Left renal cortex interstitium (tissue), 4 donors: ENCODE results near the gene COX7A2L. TPM values are rescaled to one million over a fixed set of nuclear protein-coding genes. Genes with fewer than 3 reads are reported as not detected.
A peak's percentile ranks its signal among the peaks of the same experiment; 100 is the strongest.
"Not testable (repeated sequence)": the region's sequence is repeated elsewhere in the genome, so short reads cannot be mapped to it uniquely, and the experiment has no call there.

Experiments used
- DNase-seq, 4 donors: peaks; one replicate each; pipeline ENCODE4 v3.0.0-alpha.2; 2013; ENCODE audit warnings: low read depth in 4 of 4, low spot score in 2 of 4, missing footprints in 1 of 4
- polyA plus RNA-seq, 4 donors: library from polyadenylated mRNA; unstranded; fragments of 120-200 nt; gene quantifications; one replicate each; pipeline ENCODE4 v1.2.1, GENCODE V29; 2013; ENCODE audit not compliant: insufficient read length in 4 of 4

COX7A2L gene
- polyA plus RNA-seq, 4 donors, result 154 to 221 (median 184) TPM

DNA sequence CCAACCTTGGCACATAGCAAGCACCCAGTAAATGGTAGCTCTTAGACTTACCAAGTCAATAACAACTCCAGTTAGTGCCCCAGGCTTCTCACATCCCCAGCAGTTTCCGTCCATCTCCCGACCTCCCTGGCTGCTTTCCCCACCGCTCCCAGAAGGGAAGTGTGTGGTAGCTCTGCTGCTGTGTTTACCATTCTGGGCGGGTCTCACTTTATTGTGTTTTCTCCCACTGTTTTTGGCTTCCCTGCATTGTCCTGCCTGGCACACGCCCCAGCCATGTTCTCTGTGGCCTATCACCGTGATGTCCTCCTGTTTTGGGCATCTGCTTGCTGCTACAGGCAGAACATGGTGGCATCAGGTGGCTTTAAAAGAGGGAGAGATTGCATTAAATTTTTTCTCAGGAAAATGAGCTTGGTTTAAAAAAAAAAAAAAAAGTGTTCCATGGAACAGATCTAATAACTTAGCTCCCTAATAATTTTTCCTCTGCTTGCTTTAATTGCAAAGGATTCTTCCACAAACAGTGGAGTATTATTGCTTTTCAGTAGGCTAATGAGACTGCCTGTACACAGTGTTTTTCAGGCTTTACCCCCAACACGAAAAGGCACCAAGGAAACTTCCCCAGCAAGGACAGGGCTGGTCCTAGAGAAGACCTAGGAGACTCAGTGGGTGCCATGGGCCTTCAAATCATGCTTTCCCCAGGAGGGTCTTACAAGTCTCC lies 8.0 kb upstream of the COX7A2L start:
- DNase-seq, result no peak

DNA sequence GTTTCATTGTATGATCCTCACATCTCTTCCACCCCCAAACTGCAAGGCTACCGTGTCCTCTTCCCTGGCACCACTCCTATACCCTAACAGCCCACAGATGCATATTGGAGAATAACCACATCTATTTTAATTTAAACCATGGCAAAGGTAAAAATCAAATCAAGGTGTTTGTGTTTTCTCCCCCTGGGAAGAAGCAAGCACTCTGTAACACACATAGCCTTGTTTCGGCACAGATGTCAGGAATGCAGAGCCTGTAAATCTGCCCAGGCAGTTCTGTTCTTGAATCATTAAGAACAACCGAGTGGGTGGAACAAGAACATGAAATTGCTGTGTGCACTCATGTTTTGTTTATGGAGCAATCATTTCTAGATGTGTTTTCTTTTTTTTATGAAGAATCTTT lies 6.8 kb upstream of the COX7A2L start:
- DNase-seq, result peak in 2 of 4 donors; percentile 63 to 71

DNA sequence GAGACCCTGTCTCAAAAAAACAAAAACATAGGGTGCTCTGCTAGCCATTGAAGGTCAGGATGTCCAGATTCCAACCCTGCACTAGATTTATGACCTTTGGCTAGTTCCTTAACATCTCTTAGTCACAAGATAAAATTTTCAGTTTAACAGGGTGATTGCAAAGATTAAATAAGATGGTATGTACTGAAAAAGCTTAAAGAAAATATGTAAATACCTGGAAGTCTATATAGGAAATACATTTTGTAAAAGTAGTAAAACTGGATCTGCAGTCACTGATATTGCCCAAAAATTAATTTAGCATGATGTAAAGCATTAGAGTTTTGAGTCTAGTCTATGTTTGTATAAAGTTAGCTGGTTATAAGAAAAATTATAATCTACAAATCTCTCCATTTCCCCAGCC lies 5.4 kb upstream of the COX7A2L start:
- no peak for DNase-seq

DNA sequence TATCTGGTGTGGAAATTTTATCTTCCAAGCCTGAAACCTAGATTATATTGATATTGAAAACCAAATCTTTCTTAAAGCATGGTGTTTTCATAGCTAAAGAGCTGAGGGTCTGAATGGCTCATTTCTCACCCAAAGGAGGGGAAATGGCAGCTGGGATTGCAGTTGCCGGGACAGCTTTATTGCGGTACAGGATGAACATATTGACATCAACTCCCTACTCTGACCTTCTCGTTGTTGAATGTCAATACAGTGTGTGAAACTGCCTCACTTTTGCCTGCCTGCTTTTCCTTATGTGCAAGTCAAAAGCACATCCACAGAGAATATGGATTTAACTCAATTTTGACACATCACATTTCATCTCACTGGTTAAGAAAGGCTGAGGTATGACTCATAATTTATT lies 3.6 kb upstream of the COX7A2L start:
- DNase-seq, result no peak

DNA sequence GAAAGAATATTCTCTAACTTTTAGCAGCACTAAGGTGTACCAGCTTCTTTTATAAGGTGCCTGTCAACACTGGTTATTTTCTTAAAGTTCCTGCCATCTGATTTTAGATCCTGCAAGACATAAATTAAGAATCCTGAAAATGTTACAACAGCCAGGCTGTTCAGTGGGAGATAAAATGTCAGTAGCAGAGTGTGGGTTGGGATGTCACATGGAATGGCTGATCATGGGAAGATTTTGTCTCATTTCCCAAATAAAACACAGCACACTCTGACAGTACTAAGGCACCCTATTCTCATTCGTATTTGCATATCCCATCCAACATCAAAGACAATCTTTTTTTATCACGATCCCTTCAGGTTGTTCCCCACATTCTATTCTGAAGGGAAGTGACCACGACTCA lies 2.4 kb upstream of the COX7A2L start:
- no peak for DNase-seq

DNA sequence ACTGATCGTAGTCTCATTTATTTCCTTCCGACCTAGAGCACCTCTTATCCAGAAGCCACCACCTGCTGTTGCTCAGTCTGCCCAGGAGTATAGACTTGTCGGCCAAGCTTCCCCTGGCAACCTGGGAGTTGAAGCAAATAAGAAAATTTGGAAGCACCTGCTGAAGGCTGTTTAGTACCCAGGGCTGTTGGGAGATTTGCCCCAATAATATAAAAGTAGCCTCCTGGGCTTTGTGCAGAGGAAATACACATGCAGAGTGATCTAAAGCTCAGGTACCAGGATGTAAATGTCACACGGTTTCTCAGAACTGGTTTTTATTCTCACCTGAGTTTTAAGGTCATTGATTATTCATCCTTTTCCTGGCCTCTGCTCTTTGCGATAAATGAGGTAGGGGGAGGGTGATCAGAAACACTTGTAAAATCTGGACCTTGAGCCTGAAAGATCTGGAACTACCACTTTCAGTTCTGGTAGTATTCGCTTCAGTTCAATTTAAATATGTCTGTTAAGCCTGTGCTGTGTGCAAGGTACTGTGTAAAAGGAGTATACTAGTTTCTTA lies 789 bp upstream of the COX7A2L start:
- DNase-seq, result no peak

DNA sequence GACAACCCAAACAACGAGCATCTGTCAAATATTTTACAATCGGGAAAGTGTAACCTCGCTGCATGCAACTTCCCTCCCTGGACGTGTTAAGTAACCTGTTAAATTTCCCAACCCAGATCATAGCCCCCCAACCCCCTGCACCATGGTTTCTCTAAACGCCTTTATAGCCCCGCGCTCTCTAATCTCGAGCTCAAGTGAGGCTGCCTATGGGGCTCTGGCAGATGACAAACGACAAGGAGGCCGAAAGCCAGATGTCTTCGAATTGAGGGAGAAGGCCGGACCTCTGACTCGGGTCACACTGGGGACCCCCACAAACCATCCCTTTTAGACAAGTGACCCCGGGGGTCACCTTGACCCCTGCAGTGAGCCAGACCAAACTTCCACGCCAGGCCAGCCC lies 526 bp downstream of the COX7A2L start:
- DNase-seq, result no peak

DNA sequence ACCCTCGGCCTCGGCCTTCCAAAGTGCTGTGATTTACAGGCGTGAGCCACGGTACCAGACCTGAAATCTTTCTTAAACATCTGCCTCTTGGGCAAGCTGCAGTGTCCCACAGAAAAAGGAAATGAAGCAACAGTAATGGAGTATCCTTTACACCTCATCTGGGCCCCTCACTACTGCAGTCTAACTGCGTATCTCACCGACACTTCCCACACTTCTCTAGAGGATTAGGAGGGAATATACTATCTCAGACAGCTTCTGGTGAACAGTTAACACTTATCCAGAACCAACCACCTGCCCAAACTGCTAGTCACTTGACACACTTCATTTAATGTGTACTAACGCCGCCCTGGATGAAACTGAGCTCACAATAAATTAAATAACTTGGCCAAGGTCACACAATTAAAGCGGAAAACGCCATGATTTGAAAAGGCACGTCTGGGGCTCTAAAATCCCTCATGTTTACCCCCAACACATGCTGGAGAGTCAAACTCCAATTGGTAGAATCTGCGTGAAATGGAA lies 993 bp downstream of the COX7A2L start:
- no peak for DNase-seq

DNA sequence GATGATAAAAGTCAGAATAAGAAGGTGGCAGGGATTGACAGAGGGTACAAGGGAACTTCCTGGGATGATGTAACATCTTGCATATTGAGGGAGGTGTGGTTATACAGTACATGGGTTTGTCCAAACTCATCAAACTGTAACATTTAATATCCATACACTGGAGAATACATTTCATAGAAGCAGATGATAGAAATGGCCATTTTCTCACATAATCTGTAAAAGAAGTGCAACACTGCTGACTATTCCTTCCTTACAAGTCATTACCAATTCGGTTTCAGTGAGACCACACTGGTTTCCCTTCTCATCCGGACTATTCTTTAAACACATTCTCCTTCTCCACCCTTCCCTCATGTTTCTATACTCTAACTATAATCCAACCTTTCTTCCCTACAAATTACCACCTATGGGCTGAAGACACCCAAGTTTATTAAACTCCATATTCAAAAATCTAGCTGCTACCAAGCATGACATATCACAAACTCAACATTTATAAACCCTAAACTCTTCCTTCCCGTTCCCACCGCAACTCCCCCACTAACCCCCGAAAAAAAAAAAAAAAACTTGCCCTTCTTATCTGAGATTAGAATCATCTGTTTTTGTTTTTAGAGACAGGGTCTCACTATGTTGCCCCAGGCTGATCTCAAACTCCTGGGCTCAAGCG lies 1.6 kb downstream of the COX7A2L start:
- DNase-seq, result no peak

DNA sequence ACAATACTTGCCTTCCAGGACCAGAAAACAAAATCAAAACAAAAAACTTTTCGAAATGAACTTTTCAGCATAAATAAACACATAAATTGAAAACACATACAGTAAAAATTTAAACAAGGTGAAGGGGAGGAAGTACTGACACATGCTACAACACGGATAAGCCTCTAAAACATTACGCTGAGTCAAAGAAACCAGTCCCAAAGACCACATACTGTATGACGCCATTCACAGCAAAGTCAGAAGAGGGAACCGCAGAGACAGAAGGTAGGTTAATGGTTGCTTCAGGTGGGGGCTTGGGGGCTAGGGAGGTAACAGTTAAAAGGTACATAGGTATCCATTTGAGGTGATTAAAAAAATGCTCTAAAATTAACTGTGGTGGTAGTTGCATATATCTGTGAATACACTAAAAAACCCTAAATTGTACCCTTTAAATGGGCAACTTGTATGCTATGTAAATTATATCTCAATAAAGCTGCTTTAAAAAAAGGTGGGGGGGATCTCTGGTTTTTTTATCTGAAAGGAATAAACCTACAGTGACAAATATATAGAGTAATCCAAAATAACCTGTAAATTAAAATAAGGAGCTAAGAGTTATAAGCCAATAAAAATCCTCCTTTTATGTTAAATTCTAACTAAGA lies 7.1 kb downstream of the COX7A2L start:
- no peak for DNase-seq

DNA sequence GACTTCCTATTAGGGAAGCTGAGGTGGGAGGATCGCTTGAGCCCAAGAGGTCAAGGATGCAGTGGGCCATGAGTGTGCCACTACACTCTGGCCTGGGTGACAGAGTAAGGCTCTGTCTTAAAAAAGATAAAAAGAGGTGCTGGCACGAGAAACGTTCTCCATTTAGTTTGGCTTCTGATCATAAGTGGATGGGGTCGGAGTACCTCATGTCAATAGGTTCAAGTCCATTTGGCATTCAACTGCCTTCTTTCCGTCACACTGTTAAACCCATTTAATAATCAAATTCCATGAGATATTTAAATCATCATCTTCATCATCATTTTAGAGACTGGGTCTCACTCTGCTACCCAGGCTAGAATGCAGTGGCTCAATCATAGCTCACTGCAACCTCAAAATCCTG lies 9.2 kb downstream of the COX7A2L start:
- no peak for DNase-seq

DNA sequence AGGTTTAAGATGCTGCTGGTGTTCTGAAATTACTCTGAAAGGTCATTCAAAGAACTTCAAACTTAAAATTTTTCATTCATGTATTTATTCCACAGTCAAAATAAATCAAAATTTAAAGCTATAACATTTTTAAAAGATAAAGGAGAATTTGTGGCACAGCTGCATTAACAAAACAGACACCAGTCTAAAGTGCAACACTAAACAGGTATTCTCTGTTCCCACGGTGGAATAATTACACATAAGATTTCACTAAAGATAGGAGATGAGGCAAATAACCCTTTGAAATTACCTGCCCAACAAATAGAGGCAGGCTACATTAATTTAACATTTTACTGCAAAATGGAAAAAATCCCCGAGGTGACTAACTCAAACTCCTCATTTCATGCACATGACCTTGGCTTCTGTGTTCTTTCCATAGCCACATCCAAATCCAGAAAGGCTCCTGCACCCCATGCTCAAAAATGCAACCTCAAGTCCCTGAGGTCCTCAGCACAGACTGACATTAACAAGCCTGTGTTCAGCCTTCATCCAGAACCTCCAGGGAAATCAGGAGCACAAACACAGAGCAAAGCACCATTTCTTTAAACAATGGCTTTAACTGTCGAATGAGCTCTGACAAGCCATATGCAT lies 10.5 kb downstream of the COX7A2L start:
- no peak for DNase-seq

DNA sequence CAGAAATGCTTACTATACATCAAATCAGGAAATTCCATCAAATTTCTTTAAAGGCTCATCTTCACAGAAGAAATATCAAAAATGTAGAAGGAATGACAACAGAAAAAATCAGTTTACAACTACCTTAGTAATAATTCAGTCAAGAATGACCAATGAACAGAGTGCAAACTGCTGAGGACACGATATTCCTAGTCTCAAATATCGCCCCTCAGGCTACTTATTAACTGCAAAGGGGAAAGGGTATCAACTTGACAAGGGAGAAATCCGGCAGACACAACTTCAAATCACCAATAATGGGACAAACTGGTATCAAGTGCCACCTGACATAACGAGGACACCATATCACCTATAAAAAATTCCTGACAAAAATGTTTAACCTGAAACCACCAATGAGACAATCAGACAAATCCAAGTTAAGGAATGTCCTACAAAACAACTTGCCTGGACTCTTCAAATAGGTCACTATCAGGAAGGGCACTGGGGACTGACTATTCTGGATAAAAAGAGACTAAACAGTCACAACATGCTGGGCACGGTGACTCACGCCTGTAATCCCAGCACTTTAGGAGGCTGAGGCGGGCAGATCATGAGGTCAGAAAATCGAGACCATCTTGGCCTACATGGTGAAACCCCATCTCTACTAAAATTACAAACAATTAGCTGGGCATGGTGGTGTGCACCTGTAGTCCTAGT lies 12.8 kb downstream of the COX7A2L start:
- no peak for DNase-seq

DNA sequence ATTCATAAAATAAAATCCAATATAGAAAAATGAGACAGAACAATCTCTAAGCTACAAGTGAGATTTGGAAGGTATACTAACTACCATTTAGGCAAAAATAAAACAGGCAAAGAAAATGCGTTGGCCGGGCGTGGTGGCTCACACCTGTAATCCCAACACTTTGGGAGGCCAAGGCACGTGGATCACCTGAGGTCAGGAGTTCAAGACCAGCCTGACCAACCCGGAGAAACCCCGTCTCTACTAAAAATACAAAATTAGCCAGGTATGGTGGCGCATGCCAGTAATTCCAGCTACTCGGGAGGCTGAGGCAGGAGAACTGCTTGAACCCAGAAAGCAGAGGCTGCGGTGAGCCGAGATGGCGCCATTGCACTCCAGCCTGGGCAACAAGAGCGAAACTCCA lies 13.5 kb downstream of the COX7A2L start:
- not testable (repeated sequence) for DNase-seq

DNA sequence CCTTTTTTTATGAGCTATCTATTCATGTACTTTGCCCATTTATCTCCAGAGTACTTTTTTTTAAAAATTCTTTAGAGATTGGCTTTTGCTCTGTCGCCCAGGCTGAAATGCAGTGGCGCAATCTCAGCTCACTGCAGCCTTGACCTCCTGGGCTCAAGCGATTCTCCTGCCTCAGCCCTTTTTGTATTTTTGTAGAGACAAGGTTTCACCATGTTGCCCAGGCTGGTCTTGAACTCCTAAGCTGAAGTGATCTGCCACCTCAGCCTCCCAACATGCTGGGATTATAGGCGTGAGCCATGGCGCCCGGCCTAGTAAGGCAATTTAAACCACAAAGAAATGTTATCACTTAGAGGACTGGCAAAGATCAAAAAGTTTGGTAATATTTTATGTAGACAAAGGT lies 14.2 kb downstream of the COX7A2L start:
- DNase-seq, result not testable (repeated sequence)

DNA sequence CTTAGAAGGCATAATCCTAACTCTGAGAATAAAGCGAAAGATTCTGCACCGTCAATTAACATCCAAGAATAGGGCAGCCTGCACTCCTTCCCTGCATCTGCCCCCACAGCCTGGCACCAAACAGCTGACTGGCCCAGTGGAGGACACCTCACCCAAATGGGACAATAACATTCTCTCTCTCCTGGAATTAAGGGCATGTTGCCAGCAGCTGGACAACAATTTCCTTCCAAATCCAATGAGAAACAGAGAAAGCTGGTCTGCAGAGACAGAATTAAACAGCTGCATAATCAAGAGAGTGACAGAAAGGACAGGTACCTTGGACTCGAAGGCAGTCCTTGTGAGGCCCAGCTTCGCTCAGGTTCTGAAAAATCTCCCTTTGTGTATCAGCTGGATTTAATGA lies 15.0 kb downstream of the COX7A2L start:
- no peak for DNase-seq

DNA sequence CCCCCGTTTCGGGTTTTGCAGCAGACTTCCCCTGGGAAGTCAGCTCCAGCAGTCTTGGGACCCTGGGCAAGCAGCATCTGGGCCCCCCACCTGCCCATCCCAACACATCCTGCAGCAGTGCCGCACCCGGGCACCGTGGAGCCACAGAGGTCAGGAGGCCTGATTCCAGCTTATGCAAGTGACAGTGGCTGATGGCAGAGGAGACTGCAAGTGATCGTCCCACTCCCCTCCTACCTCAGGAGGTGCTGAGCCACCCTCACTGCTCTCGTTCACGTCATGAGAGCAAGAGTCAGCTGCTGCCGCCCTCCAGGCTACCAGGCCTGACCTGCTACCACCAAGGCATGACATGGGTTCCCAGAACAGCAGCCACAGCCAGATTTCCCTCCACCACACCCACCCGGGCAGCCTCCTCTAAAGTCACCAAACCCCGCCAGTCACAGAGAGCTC lies 18.2 kb downstream of the COX7A2L start:
- DNase-seq, result no peak

DNA sequence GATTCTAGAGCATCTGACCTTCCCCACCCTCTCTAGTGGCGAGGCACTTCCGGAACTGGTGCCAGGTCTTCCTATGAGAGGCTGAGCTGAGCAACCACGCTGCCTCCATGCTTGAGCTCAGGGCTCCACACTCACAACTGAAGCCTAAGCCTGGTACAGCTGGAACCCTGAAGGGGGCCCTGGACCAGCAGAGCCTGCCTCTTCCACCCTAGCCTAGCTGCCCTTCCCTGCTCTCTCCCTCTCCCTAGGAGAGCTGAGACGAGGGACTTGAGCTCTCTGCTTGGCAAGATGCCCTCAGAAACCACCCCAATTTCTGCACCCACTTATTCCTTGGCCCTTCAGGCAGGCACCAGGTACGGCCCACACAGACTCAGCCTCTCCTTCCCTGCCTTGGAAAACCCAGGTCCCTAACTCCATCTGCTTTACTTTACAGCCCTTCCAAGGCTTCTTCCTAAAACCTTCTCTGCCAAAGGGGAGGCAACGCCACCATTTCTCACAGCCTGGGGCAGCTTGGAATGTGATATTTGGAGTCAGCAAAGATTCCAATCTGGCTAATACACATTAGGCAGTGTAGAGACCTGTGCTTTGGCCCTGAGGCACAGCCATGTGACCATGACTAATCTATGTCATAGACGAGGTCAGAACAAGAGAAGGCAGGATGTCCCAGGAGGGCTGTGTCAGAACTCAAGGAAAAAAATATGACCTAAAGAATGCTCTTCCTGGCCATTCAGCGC lies 18.8 kb downstream of the COX7A2L start:
- no peak for DNase-seq

DNA sequence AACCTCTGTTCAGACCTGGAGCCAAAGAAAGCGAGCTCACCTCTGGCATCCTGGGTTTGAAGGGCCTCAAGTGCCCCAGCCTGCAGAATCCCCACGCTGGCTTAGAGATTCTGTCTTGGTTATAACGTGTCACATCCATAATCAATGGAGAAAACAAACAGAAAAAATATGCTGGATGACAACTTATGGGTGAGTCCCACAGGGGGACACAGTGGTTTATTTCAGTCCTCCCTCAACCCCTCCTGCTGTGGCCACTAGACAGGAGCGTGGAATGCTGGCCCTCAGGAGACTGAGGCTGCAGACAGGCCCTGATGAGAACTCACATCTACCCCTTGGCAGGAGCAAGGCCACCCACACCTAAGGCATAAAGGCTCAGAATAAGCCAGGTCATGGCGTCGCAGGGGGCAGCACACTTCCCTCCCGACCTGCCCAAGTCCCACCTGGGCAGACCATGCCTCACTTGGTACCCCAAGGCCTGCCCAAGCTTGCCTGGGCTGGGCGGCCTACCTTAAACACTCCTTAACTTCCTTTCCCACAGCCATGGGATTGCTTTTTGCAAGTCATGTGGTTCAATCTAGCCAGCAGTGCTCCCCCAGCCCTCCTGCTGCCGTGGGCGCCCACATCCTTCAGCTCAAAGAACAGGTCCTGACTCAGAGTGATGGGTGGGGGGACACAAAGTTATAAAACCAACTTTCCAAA lies 19.9 kb downstream of the COX7A2L start:
- no peak for DNase-seq
